Islet of Langerhans (tissue), 1 donor: ENCODE data around the gene FOXK2.
"Not testable (repeated sequence)": the region's sequence is repeated elsewhere in the genome, so short reads cannot be mapped to it uniquely, and the experiment has no call there.

Source experiments
- FAIRE-seq: peaks from one replicate; lab custom pipeline; 2011; peaks lifted over from hg19 to GRCh38; lab: Jason Lieb, UNC

FOXK2 gene

DNA sequence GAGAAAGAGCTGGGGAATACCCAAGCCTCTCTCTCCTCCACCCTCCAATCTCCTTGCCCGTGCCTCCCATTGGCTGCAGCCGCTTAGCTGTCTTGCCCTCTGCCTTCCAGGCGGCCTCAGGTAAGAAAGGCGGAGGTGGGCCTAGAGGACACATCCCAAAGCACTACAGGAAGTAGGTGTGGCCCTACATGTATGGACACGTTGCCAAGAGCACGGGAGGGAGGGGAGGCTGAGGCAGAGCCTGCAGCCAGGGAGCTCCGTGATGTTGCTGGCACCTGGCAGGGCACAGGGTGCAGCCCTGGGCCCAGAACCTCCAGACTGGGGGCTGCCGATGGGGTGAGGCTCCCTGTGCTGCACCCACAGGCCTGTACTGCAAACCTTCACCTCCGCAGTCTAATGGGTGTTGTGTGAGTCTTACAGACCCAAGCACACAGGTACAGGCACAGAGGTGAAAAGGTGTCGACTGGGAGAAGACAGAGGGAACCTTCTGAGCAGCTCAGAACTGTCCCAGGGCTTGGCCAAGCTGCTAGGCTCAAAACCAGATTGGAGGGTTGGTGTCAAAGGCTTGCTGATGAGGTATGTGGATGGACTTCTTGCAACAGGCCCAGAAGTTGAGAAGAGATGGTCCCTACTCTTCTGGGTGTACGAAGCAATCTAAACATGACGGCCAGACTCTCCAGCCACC lies 23.5 kb upstream of the FOXK2 start:
- FAIRE-seq = no peak

DNA sequence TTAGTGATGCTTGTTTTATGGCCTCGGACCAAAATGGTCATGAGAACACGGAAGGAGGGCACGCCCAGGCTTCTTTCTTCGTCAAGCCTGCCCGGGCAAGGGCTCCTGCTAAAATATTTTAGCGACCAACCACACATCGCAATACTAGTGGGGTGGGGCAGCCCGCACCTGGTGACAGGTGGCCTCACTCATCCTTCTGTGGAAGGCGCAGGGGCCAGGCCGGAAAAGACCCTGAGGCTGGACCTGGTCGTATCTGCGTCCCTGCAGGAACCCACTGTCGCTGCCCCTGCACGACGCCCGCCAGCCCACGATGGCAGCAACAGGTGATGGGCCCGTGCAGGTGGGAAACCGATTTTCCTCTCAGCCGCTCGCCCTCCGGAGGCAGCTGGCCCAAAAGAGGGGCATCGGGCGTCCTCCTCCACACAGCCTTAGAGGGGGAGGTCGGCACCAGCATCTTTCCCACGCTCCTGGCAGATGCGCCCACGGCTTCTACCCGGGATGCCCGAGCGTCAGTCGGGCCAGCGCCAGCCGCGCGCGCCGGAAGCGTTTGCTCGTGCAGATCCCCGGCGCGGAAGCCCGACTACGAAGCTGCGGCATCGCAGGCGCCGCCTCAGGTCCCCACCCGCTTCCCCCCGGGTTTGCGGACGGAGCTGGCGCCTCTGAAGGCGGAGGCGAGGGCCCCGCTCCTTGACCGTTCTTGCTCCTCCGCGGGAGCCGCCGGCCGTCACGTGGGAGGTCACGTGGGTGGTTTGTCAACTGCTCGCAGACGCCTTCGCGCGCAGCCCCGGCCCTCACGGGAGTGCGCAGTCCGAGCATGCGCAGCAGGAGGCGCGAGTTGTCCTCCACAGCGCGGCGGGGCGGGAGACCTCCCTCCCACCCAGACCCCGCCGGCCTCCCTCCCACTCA lies 22.8 kb upstream of the FOXK2 start:
- FAIRE-seq = no peak

DNA sequence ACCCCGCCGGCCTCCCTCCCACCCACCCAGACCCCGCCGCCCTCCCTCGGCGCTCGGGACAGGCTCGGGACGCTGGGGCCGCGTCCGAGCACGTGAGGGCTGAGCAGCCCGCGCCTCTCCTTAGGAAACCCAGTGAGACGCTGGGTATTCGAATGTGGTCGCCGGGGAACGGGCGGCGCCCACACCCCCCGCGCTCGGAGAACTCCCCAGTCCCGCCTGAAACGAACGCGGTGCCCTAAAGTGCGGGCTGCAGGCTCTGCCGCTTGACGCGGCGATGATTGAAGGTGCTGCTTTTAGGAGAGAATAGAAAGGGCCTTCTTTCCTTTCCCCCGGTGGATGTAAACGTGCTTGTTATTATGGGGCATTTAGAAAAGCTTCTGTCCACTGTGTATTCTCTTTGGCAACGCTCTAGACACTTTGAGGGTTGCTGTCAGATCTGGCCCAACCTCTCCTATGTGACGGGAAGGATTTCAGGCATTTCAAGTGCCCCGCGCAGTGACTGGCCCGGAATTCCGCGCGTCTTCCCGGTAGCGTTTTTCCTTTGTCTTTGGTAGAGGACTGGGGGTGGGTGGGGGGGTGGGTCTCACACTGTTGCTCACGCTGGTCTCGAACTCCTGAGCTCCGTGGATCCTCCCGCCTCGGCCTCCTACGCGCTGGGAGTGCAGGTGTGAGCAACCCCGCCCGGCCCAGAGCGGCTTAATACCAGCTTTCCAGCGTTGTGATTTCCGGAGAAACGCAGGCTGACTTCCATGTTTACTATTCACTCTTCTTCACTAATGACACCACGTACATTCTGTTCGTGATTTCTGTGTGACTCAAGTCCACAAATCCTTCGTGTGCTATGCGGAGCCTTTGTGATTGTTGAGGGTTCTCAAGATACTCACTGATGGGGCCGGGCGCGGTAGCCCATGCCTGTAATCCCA lies 21.8 kb upstream of the FOXK2 start:
- FAIRE-seq = no peak

DNA sequence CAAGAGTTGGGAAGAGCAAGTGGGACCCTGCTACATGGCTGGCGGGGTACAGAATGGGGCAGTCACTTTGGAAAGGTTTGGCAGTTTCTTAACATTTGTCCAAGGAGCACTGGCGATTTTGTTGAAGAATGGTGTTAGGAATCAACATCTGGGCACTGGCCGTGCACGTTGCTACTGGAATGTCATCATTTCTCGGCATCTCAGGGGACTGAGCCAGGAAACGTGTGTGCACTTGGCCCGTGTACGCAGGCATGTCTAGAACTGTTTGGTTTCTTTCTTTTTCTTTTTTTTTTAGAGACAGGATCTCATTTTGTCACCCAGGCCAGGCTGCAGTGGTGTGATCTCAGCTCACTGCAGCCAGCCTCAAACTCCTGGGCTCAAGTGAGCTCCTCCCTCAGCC lies 17.3 kb upstream of the FOXK2 start:
- no peak for FAIRE-seq

DNA sequence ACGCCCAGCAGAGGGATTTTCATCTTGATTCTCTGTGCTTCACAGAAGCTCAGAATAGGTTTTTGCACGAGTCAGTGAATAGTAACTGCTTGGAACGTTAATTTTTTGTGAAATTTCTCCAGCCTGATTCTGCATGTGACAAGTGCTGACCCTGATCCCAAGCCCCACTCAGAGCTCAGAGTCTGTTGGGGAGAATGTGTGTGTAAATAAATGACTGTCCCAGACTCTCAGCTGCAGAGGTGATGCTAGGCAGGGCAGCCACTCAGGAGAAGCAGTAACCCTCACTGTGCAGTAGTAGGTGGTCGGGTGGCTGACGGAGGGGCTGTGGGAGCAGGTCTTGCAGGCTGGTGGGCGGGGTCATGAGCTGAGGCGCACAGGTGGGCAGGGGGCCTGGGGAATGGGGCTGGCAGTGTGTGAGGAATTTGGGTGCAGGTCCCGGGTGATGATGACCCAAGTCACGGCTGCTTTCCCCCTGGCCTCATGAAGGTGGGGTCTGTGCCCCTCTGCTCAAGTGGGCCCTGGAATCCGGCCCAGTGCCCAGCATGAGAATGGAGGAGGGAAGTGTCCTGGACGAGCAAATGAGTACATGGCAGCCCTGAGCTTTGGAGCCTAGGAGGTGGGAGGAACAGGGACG lies 16.3 kb upstream of the FOXK2 start:
- no peak for FAIRE-seq

DNA sequence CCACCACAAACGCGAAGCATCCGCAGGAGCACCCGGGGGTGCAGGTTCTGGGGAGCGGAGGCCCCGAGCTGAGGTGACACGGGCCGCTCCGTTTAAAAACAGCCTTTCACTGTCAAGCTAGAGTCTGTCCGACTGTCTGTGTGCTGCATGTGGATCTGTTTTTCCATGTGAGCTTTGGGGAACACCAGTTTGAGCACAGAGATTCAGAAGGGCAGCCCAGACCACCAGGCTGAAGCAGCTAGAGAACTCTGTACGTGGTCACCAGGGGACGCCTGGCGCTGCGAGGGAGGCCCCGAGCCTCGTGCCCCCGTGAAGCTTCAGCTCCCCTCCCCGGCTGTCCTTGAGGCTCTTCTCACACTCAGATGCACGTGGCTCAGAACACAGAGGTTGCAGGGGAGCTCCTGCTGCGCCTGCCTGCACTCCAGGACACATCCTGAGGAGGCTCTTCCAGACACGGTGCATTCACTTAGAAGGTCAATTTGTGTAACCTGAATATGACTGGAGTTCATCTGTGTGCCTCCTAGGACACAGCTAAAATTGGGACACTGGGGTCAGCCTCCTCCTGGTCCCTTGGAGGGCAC lies 15.7 kb upstream of the FOXK2 start:
- no peak for FAIRE-seq

DNA sequence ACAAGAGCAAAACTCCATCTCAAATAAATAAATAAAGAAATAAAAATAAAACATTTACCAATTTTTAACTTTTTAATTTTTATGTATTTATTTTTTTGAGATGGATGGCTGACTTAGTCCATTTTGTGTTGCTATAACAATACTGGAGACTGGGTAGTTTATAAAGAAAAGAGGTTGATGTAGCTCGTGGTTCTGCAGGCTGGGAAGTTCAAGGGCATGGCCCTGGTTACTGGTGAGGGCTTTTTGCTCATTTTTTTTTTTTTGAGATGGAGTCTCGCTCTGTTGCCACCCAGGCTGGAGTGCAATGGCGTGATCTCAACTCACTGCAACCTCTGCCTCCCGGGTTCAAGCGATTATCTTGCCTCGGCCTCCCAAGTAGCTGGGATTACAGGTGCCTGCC lies 14.2 kb upstream of the FOXK2 start:
- no peak for FAIRE-seq

DNA sequence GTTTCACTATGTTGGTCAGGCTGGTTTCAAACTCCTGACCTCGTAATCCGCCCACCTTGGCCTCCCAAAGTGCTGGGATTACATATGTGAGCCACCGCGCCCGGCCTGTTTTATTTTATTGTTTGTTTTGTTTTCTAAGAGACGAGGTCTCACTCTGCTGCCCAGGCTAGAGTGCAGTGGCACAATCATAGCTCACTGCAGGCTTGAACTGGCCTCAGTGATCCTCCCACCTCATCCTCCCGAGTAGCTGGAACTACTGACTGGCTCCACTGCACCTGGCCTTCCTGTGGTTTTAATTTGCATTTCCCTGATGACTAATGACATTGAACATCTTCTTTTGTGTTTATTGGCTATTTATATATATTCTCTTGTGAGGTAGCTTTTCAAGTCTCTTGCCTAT lies 13.1 kb upstream of the FOXK2 start:
- FAIRE-seq = not testable (repeated sequence)

DNA sequence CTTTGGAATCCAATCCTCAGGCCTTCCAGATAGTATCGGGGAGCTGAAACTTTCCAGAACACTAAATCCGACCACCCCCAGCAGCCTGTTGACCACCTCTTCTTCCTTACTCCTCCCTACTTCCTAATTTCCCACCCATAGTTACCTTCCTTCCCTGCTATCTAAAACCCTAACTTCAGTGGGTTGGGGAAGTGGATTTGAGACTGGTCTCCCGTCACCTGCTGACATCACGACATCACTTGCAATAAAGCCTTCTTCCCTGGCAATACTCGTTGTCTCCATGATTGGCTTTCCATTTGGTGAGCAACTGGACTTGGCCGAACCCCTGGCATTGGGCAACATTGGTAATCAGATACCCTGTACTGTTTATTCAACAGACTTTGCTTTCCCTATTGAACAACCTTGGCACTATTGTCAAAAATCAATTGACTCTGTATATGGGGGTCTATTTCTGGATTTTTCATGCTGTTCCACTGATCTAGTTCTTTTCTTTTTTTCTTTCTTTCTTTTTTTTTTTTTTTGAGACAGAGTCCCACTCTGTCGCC lies 11.8 kb upstream of the FOXK2 start:
- FAIRE-seq = no peak

DNA sequence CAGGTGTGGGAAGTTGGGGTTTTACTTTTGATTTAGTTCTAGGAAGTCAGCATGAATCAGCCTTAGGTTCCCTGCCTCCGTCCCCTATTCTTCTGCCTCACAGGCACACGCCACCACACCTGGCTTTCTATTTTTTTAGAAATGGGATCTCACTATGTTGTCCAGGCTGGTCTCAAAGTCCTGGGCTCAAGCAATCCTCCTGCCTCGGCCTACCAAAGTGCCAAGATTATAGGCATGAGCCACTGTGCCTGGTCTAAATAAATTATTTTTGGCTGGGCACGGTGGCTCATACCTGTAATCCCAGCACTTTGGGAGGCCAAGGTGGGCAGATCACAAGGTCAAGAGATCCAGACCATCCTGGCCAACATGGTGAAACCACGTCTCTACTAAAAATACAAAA lies 7.9 kb upstream of the FOXK2 start:
- FAIRE-seq = not testable (repeated sequence)

DNA sequence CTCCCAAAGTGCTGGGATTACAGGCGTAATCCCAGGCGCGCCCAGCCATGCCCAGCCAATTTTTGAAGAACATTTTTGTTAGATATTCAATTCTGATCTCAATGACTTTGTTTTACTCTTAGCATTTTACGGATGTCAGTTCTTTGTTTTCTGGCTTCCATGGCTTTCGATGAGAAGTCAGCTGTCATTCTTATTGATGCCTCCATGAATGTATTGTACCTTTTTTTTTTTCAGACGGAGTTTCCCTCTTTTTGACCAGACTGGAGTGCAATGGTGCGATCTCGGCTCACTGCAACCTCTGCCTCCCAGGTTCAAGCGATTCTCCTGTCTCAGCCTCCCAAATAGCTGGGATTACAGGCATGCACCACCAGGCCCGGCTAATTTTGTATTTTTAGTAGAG lies 5.7 kb upstream of the FOXK2 start:
- FAIRE-seq = not testable (repeated sequence)

DNA sequence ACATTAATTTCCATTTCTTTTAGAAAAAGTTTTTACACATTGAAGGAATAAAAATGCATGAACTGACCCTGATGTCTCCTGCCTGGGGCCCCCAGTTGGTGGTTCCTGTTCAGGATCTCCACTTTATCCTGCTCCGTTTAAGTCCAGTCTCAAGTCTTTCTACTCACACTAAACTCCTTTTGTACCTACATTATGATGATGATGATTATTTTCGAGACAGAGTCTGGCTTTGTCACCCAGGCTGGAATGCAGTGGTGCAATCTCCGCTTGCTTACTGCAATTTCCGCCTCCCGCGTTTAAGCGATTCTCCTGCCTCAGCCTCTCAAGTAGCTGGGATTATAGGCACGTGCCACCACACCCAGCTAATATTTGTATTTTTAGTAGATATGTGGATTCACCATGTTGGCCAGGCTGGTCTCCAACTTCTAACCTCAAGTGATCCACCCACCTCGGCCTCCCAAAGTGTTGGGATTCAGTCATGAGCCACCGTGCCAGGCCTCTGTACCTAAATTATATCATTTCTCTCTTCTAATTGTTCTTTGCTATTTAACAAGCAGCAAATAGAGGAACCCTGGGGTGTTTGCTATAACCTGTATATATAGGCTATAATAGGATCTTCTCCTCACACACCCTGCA lies 2.2 kb upstream of the FOXK2 start:
- FAIRE-seq = no peak

DNA sequence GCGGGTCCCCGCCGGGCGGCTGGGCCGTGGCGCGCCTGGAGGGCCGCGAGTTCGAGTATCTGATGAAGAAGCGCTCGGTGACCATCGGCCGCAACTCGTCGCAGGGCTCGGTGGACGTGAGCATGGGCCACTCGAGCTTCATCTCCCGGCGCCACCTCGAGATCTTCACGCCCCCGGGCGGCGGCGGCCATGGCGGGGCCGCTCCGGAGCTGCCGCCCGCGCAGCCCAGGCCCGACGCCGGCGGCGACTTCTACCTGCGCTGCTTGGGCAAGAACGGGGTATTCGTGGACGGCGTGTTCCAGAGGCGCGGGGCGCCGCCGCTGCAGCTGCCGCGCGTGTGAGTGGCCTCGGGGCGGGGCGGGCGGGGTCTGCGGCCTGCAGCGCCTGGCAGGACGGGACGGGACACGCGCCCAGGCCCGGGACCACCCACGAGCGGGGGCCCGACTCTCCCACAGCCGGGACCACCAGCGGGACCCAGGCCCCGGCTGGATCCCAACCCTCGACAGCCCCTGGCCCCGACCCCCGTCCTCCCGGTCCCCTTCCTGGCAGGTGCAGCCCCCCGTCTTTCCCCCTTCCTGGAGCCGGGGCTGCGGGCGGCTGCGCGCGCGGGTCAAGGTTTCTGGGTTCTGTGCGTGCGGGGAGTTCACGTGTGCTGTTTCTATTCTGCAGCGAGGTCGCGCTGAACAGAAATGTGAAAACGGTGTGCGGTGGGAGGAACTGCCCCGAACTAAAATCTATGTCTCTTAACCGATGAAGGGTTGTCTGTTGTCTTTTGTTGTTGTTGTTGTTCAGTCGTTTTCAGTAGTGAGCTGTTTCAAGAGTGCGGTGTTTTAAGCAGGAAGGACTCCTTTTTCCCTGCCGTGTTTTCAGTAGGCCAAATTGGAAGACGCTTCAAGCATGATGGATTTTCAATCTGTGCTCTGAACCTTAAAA lies 705 bp downstream of the FOXK2 start:
- no peak for FAIRE-seq

DNA sequence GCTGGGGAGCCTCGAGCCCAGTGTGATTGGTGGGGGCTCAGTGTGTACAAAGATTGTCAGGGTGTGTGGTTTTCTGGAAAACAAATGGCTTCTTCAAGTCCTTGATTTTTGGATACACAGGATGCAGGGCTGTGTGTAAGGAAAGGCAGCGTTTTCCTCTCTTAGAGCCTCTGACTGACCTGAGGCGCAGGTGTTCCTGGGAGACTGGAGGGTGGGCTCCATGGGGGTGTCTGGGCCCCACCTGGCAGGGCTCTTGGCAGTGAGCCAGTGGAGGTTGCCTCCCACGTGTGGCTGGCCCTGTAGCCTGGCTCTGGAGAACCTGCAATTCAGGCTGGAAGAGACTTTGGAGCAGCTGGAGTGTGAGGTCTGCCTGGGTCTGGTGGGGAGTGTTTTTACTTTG lies 5.0 kb downstream of the FOXK2 start:
- FAIRE-seq = no peak

DNA sequence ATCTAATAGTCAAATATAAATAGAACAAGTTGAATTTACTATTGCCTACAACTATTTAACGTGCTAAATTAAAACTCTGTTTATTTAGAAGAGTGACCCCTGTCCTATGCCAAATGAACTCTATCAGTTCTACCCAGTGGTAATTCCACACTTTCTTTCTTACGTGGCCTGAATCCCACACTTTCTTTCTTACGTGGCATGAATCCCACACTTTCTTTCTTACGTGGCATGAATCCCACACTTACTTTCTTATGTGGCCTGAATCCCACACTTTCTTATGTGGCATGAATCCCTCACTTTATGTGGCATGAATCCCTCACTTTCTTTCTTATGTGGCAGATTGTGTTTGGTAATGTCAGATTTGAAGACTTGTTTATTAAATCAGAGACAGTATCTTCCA lies 6.2 kb downstream of the FOXK2 start:
- no peak for FAIRE-seq

DNA sequence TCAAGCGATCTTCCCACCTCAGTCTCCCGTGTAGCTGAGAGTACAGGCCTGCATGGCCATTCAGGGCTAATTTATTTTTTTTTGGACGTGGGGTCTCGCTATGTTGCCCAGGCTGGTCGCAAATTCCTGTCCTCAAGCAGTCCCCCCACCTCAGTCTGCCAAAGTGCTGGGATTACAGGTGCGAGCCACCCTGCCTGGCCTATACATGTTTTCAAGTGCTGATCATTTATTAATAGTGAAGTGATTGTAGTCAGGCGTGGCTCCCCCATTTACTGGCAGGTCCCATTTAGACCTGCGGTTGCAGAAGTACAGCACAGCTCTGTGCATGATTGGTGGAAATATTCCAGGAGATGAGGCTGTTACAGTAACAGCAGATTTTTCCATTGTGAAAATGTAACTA lies 8.4 kb downstream of the FOXK2 start:
- no peak for FAIRE-seq

DNA sequence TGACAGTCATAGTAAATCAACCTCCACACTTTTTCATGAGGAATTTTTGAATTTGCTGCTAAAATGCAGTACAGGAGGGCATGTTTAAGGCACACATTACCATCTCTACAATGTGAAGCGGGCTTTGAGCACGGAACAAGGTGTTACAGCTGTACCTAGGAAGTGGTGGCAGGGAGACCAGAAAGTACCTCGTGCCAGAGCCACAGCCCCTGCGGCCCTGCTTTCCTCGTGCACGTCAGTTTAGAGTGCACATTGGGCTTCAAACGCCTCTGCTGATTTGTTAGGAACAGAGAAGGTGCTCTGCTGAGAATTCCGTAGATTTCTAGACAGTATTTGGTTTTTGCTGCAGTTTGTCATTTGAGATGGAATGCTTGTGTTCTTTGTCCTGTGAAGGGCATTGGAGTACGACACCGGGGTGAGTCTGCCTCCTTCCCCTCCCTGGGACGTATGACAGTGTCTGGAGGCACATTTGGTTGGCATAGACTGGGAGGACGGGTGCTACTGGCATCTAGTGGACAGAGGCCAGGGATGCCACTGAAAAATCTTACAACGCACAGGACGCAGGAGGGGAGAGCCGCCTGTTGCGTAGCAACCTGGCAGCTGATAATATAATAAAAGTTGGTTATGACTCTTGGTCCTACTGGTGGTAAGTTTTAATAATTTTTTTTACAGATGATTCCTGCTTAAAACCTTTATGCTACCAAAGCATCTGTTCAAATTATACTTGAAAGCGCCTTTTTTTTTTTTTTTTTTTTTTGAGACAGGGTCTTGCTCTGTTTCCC lies 9.1 kb downstream of the FOXK2 start:
- FAIRE-seq = no peak

DNA sequence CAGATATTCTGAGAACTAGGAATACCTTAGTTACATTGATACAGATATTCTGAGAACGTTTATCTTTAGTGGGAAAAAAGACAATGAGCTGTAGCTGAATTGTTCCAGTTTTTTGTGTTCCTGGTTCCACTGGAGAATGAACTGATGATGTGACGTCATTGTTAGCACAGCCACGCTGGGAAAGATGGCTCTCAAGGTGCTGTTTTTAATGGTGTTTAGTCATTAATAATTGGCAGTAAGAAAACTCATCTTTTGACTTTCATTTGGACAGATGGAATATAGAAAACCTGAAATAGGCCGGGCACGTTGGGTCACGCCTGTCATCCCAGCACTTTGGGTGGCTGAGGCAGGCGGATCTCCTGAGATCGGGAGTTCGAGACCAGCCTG lies 10.4 kb downstream of the FOXK2 start:
- no peak for FAIRE-seq

DNA sequence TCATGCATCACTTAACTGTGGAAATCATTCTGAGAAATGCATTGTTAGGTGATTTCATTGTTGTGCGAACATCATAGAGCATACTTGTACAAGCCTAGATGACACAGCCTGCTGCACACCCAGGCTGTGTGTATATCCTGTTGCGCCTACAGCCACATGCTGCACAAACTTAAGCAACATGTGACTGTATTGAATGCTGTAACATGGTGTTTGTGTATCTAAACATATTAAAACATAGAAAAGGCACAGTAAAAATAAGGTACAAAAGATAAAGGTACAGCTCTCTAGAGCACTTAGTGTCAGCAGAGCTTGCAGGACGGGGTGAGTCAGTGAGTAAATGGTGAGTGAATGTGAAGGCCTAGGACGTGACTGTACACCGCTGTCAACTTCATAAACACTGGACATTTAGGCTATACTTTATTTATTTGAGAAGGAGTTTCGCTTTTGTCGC lies 11.9 kb downstream of the FOXK2 start:
- no peak for FAIRE-seq
